ENCODE measurements around the gene UEVLD. TPM values are rescaled to one million over a fixed set of nuclear protein-coding genes. Genes with fewer than 3 reads are reported as not detected.

The UEVLD gene
- total and polyA plus RNA-seq, 9 of the 15 experiments (the other 6 are each of a cell fraction or from before 2014, with no cell fraction given) = 4.7 to 12.6 (median 7.4) TPM

- TF ChIP-seq ZNF639 (CRISPR knock-in tag; conservative IDR thresholded peaks at IDR 0.05 in 1 of 2, IDR thresholded peaks at IDR 0.05 in 1 of 2) (0 out of 4 replicates have a peak, but pooled peaks of 1 of the 2 experiments have one; percentile 36), PKNOX1 (IDR thresholded peaks at IDR 0.05) (no peak), ZNF518B (CRISPR knock-in tag; IDR thresholded peaks at IDR 0.05) (no peak), BRCA1 (IDR thresholded peaks at IDR 0.05) (no peak), BRCA1 (CRISPR knock-in tag; IDR thresholded peaks at IDR 0.05) (no peak), STAT6 (CRISPR knock-in tag; IDR thresholded peaks at IDR 0.05) (no peak), MTA3 (IDR thresholded peaks at IDR 0.05; ENCODE audit: borderline replicate concordance) (no peak), NRF1 (conservative IDR thresholded peaks at IDR 0.05 in 1 of 2, IDR thresholded peaks at IDR 0.05 in 1 of 2) (0 out of 4 replicates have a peak, but pooled peaks of 1 of the 2 experiments have one; percentile 18), ATF3 (IDR thresholded peaks at IDR 0.05) (peak; percentile 74), ATF3 (CRISPR knock-in tag; conservative IDR thresholded peaks at IDR 0.05) (no peak), LCOR (CRISPR knock-in tag; IDR thresholded peaks at IDR 0.05) (no peak), ZNF134 (CRISPR knock-in tag; conservative IDR thresholded peaks at IDR 0.05) (no peak), TARDBP (IDR thresholded peaks at IDR 0.05) (no peak), E2F8 (IDR thresholded peaks at IDR 0.05; ENCODE audit: low read depth, partially characterized antibody) (no peak)
Measured at GRCh38 chr11:18615628-18616392, 27.3 kb upstream of the UEVLD start (continued).
